Chondrocyte (in vitro differentiated cells): ENCODE data around the gene ALDH7A1. TPM values are rescaled to one million over a fixed set of nuclear protein-coding genes. Genes with fewer than 3 reads are reported as not detected.

Source experiments
- DNase-seq: peaks from one replicate; pipeline ENCODE4 v3.0.0; 2021; ENCODE audit warnings: mixed read lengths, low spot score
- H3K27ac Mint-ChIP-seq: one replicate; pipeline ENCODE4 v1.8.0; 2021; ENCODE audit warnings: mild to moderate bottlenecking, moderate library complexity, mixed read lengths; ENCODE audit not compliant: unreplicated experiment
- H3K27me3 Mint-ChIP-seq: 2 replicates; pipeline ENCODE4 v1.8.0; 2021; ENCODE audit warnings: low read depth, mixed read lengths
- H3K36me3 Mint-ChIP-seq: 2 replicates; pipeline ENCODE4 v1.8.0; 2021; ENCODE audit warnings: low read depth, mixed read lengths
- H3K4me1 Mint-ChIP-seq: 2 replicates; pipeline ENCODE4 v1.8.0; 2021; ENCODE audit warnings: low read depth, mild to moderate bottlenecking, mixed read lengths
- H3K4me3 Mint-ChIP-seq: one replicate; pipeline ENCODE4 v1.8.0; 2021; ENCODE audit warnings: mild to moderate bottlenecking, moderate library complexity, mixed read lengths; ENCODE audit not compliant: unreplicated experiment
- H3K9me3 Mint-ChIP-seq: 2 replicates; pipeline ENCODE4 v1.8.0; 2021; ENCODE audit warnings: low read depth, mixed read lengths
- total RNA-seq: library from RNA; stranded (reverse); gene quantifications from 3 replicates; pipeline ENCODE4 v1.2.1, GENCODE V29; 2021
- TF ChIP-seq, protein P1 (sequence below): fragments of 200-600 bp; sonication (generic); IDR thresholded peaks from 2 replicates; pipeline ENCODE4 v1.5.0; 2021; ENCODE audit warnings: antibody characterized with exemption, mild to moderate bottlenecking, moderate library complexity

Gene ALDH7A1
- total RNA-seq, 1 donor from 2014 or later: 54.0 TPM

DNA sequence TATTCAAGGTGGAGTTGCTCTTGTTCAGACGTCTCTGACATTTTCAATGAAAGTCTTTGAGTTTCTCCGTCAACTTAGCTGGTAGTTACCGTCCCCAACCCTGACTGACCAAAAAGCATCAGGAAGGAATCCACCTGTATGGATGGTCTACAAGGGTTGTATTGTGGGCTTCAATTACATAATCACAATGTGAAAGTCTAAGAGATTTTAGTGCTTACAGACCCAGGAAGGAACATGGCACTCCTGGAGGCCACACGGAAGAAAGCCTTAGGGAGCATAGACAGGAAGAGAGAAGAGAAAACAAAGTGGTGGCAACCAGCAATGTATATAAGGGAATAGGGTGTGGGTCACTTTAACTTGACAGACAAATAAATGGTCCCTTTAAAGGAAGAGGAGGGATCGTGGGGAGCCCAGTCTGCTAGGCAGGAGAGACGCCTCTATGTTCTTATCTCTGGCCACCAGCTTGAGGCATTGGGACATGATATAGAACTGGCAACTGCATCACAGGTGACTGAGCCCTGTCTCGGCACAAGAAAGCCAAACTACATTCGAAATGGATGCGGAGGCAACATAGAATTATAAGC is 80.4 kb downstream of the ALDH7A1 start:
- H3K27ac Mint-ChIP-seq: no peak overlapping the region
- H3K4me3 Mint-ChIP-seq: no peak overlapping the region
- no peaks in the 10 kb centered on the region for H3K36me3 Mint-ChIP-seq
- H3K4me1 Mint-ChIP-seq: peaks cover 32% of the 10 kb centered on the region
- no peaks in the 10 kb centered on the region for H3K9me3 Mint-ChIP-seq
- DNase-seq: no peak
- TF ChIP-seq, protein P1, sequence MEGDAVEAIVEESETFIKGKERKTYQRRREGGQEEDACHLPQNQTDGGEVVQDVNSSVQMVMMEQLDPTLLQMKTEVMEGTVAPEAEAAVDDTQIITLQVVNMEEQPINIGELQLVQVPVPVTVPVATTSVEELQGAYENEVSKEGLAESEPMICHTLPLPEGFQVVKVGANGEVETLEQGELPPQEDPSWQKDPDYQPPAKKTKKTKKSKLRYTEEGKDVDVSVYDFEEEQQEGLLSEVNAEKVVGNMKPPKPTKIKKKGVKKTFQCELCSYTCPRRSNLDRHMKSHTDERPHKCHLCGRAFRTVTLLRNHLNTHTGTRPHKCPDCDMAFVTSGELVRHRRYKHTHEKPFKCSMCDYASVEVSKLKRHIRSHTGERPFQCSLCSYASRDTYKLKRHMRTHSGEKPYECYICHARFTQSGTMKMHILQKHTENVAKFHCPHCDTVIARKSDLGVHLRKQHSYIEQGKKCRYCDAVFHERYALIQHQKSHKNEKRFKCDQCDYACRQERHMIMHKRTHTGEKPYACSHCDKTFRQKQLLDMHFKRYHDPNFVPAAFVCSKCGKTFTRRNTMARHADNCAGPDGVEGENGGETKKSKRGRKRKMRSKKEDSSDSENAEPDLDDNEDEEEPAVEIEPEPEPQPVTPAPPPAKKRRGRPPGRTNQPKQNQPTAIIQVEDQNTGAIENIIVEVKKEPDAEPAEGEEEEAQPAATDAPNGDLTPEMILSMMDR: no peak
- no peaks in the 10 kb centered on the region for H3K27me3 Mint-ChIP-seq

DNA sequence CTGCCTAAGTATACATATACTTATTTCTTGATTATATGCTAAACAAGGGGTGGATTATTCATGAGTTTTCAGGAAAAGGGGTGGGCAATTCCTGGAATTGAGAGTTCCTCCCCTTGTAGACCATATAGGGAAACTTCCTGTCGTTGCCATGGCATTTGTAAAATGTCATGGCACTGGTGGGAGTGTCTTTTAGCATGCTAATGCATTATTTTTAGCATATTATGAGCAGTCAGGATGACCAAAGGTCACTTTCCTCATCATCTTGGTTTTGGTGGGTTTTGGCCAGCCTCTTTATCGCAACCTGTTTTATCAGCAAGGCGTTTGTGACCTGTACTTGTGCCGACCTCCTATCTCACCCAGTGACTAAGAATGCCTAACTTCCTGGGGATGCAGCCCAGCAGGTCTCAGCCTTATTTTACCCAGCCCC is 80.9 kb downstream of the ALDH7A1 start:
- H3K36me3 Mint-ChIP-seq: no peaks in the 10 kb centered on the region
- H3K27me3 Mint-ChIP-seq: no peaks in the 10 kb centered on the region
- no peaks in the 10 kb centered on the region for H3K9me3 Mint-ChIP-seq
- H3K27ac Mint-ChIP-seq: no peak overlapping the region
- TF ChIP-seq, protein P1: no peak
- H3K4me3 Mint-ChIP-seq: no peak overlapping the region
- peaks cover 31% of the 10 kb centered on the region for H3K4me1 Mint-ChIP-seq
- DNase-seq: no peak

DNA sequence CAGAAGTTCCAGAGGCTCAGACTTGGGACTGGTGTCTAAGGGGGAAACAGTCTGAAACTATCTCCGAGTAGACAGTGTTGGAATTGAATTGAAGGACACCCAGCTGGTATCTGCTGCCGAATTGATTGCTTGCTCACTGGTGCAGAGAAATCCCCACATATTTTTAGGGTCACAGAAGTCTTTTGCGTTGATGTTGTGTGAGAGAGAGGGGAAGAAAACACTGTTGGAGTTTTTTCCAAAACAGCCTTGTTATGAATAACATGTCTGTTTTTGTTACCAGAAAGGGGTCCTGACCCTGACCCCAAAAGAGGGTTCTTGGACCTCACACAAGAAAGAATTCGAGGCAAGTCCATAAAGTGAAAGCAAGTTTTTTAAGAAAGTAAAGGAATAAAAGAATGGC is 81.3 kb downstream of the ALDH7A1 start:
- H3K27ac Mint-ChIP-seq: no peak overlapping the region
- DNase-seq: no peak
- peaks cover 36% of the 10 kb centered on the region for H3K4me1 Mint-ChIP-seq
- H3K36me3 Mint-ChIP-seq: no peaks in the 10 kb centered on the region
- H3K27me3 Mint-ChIP-seq: no peaks in the 10 kb centered on the region
- TF ChIP-seq, protein P1: no peak
- H3K9me3 Mint-ChIP-seq: no peaks in the 10 kb centered on the region
- no peak overlapping the region for H3K4me3 Mint-ChIP-seq

DNA sequence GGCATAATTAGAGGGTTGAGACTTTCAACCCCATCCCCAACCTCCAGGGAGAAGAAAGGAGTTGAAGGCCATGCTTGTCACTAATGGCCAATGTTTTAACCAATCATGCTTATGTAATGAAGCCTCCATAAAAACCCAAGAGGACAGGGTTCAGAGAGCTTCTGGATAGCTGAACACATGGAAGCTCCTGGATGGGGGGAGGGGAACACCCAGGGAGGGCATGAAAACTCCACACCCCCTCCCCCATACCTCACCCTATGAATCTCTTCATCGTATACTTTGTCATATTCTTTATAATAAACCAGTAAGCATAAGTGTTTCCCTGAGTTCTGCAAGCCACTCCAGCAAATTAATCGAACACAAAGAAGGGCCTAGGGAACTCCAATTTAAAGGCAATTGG is 81.7 kb downstream of the ALDH7A1 start:
- Mint-ChIP-seq H3K36me3 (no peaks in the 10 kb centered on the region), H3K4me1 (peaks cover 38% of the 10 kb centered on the region), H3K27ac (no peak overlapping the region), H3K9me3 (no peaks in the 10 kb centered on the region), H3K27me3 (no peaks in the 10 kb centered on the region), H3K4me3 (no peak overlapping the region)
- TF ChIP-seq, protein P1: no peak
- no peak for DNase-seq

DNA sequence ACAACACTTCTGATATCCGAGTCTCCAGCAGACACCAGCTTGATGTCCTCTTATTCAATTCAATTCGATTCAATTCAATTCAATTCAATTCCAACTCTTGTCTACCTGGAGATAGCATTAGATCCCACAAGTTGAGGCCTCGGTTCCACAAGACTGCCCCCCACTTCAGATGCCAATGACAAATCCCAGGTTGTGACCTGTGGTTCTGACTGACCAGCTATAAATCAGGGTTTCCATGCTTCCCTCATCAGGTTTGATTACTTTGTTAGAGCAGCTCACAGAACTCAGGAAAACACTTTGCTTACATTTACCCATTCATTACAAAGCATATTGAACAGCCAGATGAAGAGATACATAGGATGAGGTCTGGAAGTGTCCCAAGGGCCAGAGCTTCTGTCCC is 82.6 kb downstream of the ALDH7A1 start:
- Mint-ChIP-seq H3K27me3 (no peaks in the 10 kb centered on the region), H3K9me3 (no peaks in the 10 kb centered on the region), H3K36me3 (no peaks in the 10 kb centered on the region), H3K27ac (no peak overlapping the region), H3K4me1 (peaks cover 36% of the 10 kb centered on the region), H3K4me3 (no peak overlapping the region)
- DNase-seq: no peak
- TF ChIP-seq, protein P1: no peak
